Right forelimb (tissue), 1 donor: Measurements from ENCODE around the gene INVS.
"Not testable (repeated sequence)": the region's sequence is repeated elsewhere in the genome, so short reads cannot be mapped to it uniquely, and the experiment has no call there.

Experiments used
- DNase-seq: peaks from one replicate; pipeline ENCODE4 v3.0.0-alpha.2; 2018

INVS gene

DNA sequence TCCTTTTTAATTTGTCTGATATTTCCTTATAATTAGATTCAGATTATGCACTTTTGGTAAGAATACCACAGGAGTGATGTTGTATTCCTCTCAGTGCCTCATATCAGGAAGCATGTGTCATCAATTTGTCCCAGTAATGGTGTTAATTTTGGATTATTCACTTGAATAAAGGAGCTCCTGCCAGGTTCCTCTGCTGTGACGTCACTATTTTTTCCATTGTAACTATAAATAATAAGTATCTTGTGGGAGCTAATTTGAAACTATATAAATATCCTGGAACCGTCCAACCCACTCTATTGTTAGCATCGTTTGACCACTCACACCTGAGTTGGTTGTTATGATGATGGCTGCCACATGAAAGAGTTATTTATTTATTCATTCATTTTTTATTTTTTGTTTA lies 107.9 kb downstream of the INVS start:
- no peak for DNase-seq

GRCh38 chr9:100208673-100209072 lies 109.6 kb downstream of the INVS start:
- DNase-seq = no peak

- DNase-seq = peak; percentile 52
Measured at GRCh38 chr9:100211476-100211875, 112.4 kb downstream of the INVS start.

DNA sequence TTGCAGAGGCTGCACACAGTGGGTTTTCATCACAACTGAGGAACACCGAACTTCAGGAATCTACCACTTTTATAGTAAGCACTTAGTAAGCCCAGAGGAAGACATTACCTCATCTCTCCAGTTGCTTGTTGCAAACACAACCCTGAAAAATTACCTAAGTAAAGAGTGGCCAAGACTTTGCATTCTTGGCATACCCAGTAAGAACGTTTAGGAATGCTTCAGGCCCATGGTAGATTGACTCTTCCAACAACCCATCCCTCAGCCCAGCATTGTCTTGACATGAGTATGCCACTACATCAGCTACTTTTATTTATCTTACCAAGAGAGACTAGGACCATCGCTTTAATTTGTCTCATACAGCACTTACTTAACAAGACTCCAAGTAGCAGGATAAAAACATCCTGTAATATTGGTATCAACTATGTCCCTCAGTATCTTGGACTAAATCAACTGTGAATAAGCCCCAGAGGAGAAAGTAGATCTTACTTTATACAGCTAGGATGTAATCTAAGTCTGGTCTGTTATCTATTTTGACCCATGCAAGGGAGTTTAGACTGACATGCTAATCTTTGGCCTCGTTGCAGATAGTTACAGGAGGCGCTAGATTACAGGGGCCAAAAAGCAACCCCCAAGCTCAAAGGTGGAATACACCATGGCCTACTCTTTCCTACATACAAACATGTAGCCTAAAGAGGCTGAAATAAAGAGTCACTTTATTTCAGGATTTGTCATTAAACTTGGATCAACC lies 114.9 kb downstream of the INVS start:
- no peak for DNase-seq

DNA sequence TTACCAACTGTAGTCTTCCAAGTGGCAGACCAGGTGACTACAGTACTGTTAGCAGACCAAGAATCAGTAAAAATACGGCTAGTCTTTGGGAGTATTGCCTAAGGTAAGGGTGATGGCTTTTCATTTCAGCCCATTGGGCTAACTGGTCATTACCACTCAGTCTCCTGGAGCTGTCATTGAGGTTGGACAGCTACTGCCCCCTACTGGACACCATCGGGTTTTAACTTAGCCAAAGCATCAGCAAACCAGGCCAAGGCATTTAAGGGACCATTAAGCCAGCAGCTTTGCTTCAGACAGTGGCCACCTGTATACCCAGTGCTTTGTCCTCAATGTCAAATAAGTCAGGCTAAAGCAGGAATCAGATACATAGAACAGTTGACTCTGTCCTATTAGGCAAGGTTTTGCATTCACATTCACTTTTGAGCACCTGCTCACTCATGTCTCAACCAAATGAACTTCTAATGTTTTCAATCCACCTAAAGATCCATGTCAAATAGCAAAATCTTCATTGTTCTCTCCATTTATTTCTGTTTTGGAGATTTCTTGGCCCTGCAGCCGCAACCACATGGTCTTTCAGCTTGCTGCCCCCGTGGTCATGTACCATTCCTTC lies 117.2 kb downstream of the INVS start:
- DNase-seq = no peak

- DNase-seq = no peak
Measured at GRCh38 chr9:100217536-100217935, 118.5 kb downstream of the INVS start.

DNA sequence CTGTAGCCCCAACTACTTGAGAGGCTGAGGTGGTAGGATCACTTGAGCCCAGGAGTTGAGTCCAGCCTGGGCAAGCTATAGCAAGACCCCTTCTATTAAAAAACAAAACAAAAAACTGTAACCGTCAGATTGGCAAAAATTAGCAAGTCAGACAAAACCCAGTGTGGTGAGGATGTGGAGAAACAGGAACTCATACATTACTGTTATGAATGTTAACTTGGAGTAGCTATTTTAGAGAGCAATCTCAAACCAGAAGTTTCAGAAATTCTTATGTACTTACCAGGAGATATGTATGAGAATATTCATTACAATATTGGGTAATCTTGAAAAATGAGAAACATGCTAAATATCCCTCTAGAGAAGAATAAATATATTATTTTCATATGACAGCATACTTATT lies 120.3 kb downstream of the INVS start:
- no peak for DNase-seq

GRCh38 chr9:100220936-100221335 lies 121.9 kb downstream of the INVS start:
- DNase-seq = no peak

DNA sequence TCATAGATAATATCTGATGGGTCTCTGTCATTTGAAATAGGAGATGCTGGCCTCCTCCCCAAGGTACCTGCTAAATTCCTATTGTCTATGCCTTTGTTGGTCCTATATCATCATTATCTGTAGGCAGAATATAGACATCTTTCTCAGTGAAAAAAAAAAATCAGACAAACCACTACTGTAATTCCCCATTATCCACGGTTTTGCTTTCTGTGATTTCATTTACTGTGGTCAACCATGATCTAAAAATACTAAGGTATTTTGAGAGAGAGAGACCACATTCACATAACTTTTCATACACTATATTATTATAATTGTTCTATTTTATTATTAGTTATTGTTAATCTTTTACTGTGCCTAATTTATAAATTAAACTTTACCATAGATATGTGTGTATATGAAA lies 122.5 kb downstream of the INVS start:
- no peak for DNase-seq

DNA sequence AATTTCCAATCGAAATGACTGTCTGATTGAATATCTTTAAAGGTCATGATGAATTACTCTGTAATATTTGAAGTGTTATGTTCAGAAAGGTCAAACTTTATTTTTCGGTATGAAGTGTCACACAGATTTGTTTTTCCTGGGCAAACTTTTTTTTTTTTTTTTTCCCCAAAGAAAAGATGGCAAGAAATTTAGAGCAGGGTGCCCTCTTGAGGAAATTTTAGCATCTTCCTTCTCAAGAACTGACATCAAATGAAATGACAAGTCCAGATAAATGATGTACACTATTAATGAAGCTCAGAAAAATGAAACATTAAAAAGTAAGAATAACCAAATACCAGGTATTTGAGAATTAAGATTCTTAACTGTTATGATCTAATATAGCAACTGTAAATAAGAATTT lies 123.6 kb downstream of the INVS start:
- no peak for DNase-seq

- DNase-seq = no peak
Measured at GRCh38 chr9:100227636-100228035, 128.6 kb downstream of the INVS start.

DNA sequence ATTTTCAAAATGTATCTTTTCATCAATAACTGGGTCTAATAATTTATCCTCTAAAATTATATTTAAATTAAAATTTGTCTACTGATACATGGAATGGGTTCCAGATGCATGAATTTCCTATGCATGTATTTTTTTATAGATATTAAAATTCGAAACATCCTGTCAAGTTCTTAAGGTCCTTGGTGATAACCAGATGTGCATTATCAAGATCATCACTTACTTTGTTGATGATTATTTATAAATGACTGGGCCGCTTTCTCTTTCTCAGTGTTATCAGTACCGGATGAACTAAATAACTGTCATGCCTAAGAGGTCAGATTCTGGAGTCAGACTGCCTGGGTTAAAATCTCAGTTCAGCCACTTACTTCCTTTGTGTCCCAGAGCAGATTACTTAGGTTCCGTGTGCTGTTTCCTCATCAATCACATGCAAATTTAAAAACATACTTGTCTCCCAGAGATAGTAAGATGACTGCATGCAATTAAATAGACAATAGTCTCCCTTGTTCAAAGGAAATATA lies 129.4 kb downstream of the INVS start:
- DNase-seq = no peak

DNA sequence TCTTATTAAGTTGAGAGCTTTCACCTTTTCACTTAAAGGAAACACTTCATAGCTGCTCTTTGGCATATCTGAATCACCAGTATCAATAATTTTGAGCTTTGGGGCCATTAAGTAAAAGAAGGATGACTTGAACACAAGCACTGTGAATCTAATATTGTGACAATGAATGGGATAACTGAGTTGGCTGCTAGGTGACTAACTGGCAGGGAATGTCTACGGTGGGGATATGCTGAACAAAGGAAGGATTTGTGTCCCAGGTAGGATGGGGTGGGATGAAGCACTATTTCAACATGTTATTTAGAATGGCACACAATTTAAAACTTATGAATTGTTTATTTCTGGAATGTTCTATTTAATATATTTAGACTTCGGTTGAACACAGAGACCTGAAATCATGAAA lies 130.1 kb downstream of the INVS start:
- no peak for DNase-seq

- no peak for DNase-seq
Measured at GRCh38 chr9:100229561-100229960, 130.5 kb downstream of the INVS start.

- not testable (repeated sequence) for DNase-seq
Measured at GRCh38 chr9:100236986-100237385, 137.9 kb downstream of the INVS start.

DNA sequence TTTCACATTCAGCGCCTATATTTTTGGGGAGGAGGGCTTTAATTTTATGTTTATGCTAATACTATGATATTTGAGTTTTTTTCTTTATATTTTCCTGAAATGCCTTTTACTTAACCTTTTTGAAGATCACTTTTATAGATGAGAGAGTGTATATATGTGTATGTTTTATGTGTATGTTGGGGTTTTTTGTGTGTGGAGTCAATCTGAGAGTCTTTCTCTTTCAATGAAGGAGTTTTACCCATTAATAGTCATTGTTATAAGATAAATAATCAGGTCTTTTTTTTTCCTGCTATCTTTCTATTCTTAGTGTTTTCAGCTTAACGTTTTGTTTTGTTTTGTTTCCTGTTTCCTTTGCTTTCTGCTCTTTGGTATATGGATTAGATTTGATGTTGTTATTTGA lies 141.5 kb downstream of the INVS start:
- no peak for DNase-seq

- no peak for DNase-seq
Measured at GRCh38 chr9:100267211-100267610, 168.2 kb downstream of the INVS start.

- DNase-seq = no peak
Measured at GRCh38 chr9:100268271-100268670, 169.2 kb downstream of the INVS start.

GRCh38 chr9:100269656-100270055 lies 170.6 kb downstream of the INVS start:
- no peak for DNase-seq

DNA sequence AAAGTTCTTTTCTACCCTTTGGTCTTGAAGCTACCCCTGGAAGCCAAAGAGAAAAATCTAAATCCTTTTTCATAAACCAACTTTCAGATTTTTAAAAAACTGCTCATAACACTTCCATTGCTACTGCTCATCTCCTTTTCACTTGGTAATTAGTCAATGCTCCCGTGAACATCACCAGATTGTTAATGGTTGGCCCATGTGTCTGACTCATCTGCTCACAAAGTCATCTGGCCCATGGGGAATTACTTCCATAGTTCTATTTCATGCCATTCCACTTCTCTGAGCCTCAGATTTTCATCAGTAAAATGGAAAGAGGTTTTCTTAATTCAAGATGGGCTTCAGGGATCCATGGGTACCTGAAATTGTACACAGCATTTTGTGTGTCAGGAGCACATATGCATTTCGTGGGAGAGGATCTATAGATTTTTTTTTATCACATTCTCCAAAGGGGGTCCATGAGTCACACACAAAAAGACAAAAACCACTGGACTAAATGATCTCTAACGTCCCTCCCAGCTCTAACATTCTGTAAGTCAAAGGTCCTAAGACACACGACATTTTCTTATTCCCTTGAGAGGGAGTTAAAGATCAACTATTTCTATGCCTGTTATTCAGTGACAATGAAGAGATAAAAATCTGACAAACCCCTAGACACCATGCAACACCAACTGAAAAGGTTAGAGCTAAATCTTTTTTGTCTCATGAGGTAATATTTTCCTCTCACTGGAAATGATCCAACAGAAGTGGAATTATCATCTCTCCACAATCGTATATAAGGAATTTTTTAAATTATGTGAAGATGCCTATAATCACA lies 178.3 kb downstream of the INVS start:
- no peak for DNase-seq

GRCh38 chr9:100281066-100281465 lies 182.0 kb downstream of the INVS start:
- no peak for DNase-seq

DNA sequence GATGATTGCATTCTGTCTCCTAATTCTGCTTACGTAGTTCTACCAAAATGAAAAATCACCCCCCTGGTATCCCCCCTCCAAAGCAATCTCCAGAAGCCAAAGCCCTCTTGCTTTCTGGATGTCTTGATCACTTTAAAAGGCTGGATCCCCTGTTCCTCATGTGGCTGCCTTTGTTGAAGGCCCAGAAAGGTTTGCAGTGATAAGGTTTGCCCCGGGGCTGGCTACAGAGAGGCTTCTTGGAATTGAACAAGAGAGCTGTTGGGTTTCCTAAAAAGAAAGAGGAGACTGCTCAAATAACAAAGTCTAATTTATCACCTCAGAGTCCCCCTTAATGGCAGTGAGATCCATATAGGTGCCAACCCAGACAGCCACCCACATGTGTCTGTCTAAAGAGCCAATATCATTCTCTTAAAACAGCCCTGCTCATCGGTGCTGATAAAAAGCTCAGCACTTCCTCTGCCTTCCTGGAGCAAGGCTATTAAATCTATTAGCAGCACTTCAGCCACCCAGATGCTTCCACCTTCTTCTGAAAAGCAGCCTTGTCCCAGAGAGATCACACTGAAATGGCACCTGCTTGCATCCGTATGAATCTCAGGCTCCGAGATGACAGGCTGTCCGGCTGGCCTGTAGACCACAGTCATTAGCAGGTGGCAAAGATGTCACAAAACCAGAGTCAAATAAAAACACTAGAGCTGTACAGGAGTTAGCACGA lies 182.8 kb downstream of the INVS start:
- no peak for DNase-seq

DNA sequence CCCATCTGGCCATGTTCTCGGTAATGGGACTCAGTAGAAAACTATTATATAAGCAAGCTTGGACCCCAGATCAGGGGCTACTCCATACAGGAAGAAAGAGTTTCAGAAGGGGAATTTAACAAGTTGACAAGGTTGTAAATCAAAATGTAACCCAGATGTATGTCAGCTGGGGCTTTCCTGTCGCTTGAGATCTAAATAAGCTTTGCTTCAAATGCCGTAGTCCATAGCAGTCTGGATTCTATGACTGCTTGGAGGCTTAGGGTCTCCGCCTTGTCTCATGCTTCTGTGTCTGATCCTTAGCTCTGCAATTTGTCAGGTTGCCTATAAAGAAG lies 183.3 kb downstream of the INVS start:
- no peak for DNase-seq
